Activated naive CD4-positive, alpha-beta T cell treated with anti-CD3 and anti-CD28 coated beads, Interleukin-2, amount 10 ng/mL, durations not matched to agents 7 days and 5 days (primary cell): ENCODE data around the gene SURF2.

ENCODE experiments used
- CTCF ChIA-PET: fragments of 350-600 bp; sonication (Branson Sonifier 250); formaldehyde crosslinking; loops from one replicate; lab custom pipeline; 2021; ENCODE audit warnings: antibody characterized with exemption; lab: Charles Lee
- DNase-seq: peaks from one replicate; pipeline ENCODE4 v3.0.0-alpha.2; 2020
- H3K27ac Mint-ChIP-seq: one replicate; pipeline ENCODE4 v1.8.0; 2021; ENCODE audit warnings: mild to moderate bottlenecking, moderate library complexity, mixed read lengths
- H3K27me3 Mint-ChIP-seq: one replicate; pipeline ENCODE4 v1.8.0; 2021; ENCODE audit warnings: mild to moderate bottlenecking, mixed read lengths
- H3K36me3 Mint-ChIP-seq: one replicate; pipeline ENCODE4 v1.8.0; 2021; ENCODE audit warnings: mixed read lengths
- H3K4me1 Mint-ChIP-seq: one replicate; pipeline ENCODE4 v1.8.0; 2021; ENCODE audit warnings: mixed read lengths
- H3K4me3 Mint-ChIP-seq: one replicate; pipeline ENCODE4 v1.8.0; 2021; ENCODE audit warnings: mild to moderate bottlenecking, moderate library complexity, mixed read lengths
- H3K9me3 Mint-ChIP-seq: one replicate; pipeline ENCODE4 v1.8.0; 2021; ENCODE audit warnings: mixed read lengths

SURF2 gene

GRCh38 chr9:133353548-133353947 lies 2.8 kb upstream of the SURF2 start:
- Mint-ChIP-seq H3K27ac (peak overlapping the region; percentile 12), H3K4me1 (peaks cover 50% of the 10 kb centered on the region), H3K9me3 (no peaks in the 10 kb centered on the region), H3K36me3 (peaks cover 54% of the 10 kb centered on the region), H3K27me3 (no peaks in the 10 kb centered on the region), H3K4me3 (no peak overlapping the region)
- CTCF ChIA-PET: interaction anchor here (0.7 kb wide), 1 partner anchor 18 kb away, joined by 5 read pairs; no protein-coding TSS in a partner anchor
- DNase-seq: no peak

- CTCF ChIA-PET: interaction anchor here (1.1 to 3.3 kb wide), 3 partner anchors 12 to 154 kb away, joined by 3 to 32 read pairs (median 5); no protein-coding TSS in a partner anchor
Measured at GRCh38 chr9:133354766-133355165, 1.6 kb upstream of the SURF2 start.

GRCh38 chr9:133355881-133356357 lies 431 bp upstream of the SURF2 start:
- CTCF ChIA-PET: interaction anchor here (1.0 to 3.3 kb wide), 6 partner anchors 13 to 170 kb away, joined by 3 to 32 read pairs (median 4); no protein-coding TSS in a partner anchor
- peak overlapping the region; percentile 85 for H3K4me3 Mint-ChIP-seq
- no peak for DNase-seq
- H3K36me3 Mint-ChIP-seq: peaks cover 44% of the 10 kb centered on the region
- H3K9me3 Mint-ChIP-seq: no peaks in the 10 kb centered on the region
- H3K27me3 Mint-ChIP-seq: no peaks in the 10 kb centered on the region
- H3K4me1 Mint-ChIP-seq: peaks cover 36% of the 10 kb centered on the region
- H3K27ac Mint-ChIP-seq: peak overlapping the region; percentile 90

More at GRCh38 chr9:133354766-133355165, 1.6 kb upstream of the SURF2 start:
- Mint-ChIP-seq H3K27ac (peak overlapping the region; percentile 90), H3K9me3 (no peaks in the 10 kb centered on the region), H3K4me3 (peak overlapping the region; percentile 85), H3K27me3 (no peaks in the 10 kb centered on the region), H3K4me1 (peaks cover 41% of the 10 kb centered on the region), H3K36me3 (peaks cover 48% of the 10 kb centered on the region)
- DNase-seq: no peak

- peaks cover 42% of the 10 kb centered on the region for H3K36me3 Mint-ChIP-seq
- peak overlapping the region; percentile 60 for H3K27ac Mint-ChIP-seq
- CTCF ChIA-PET: interaction anchor here (1.0 to 3.3 kb wide), 4 partner anchors 9 to 21 kb away, joined by 5 to 32 read pairs (median 6); no protein-coding TSS in a partner anchor
- H3K27me3 Mint-ChIP-seq: no peaks in the 10 kb centered on the region
- H3K9me3 Mint-ChIP-seq: no peaks in the 10 kb centered on the region
- peaks cover 31% of the 10 kb centered on the region for H3K4me1 Mint-ChIP-seq
- DNase-seq: no peak
- peak overlapping the region; percentile 85 for H3K4me3 Mint-ChIP-seq
Measured at GRCh38 chr9:133357656-133358055, 1.3 kb downstream of the SURF2 start.

DNA sequence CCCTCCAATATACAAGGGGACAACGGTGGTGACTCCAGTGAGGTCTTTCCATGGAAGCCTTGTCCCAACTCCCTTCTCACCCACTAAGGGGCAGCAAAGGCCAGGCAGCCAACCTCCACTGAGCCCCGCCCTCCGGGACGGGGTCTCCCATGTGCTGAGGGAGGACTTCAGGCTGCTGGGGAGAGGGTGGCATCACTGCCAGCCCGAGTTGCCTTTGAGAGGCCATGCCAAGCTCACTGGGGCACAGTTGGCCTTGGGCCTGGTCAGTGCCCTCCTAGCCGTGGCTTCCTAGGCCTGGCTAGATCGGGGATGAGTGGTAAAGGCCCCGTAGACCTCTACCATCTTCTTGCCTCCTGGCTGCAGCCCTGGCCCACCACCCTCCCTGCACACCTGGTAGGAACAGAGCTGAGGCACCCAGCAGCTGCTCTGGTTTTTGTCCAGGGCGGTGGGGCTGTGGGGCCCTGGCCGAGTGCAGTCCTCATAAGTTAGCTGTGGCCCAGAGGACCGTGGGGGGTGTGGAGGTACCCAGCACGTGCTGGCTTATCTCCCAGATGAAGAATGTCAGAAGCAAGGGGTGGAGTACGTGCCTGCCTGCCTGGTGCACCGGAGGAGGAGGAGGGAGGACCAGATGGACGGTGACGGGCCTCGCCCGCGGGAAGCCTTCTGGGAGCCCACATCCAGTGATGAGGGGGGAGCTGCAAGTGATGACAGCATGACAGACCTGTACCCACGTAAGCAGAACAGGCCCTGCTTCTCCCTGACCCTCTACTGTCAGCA lies 3.2 kb downstream of the SURF2 start:
- H3K4me1 Mint-ChIP-seq: peaks cover 29% of the 10 kb centered on the region
- H3K9me3 Mint-ChIP-seq: no peaks in the 10 kb centered on the region
- CTCF ChIA-PET: interaction anchor here (1.5 kb wide), 2 partner anchors 12 kb away, joined by 7 read pairs; no protein-coding TSS in a partner anchor
- H3K4me3 Mint-ChIP-seq: no peak overlapping the region
- H3K27me3 Mint-ChIP-seq: no peaks in the 10 kb centered on the region
- peak; percentile 35 for DNase-seq
- peaks cover 46% of the 10 kb centered on the region for H3K36me3 Mint-ChIP-seq
- no peak overlapping the region for H3K27ac Mint-ChIP-seq

- Mint-ChIP-seq H3K9me3 (no peaks in the 10 kb centered on the region), H3K4me1 (peaks cover 21% of the 10 kb centered on the region), H3K4me3 (no peak overlapping the region), H3K36me3 (peaks cover 53% of the 10 kb centered on the region), H3K27me3 (no peaks in the 10 kb centered on the region), H3K27ac (peak overlapping the region; percentile 42)
- DNase-seq: no peak
- CTCF ChIA-PET: interaction anchor here (1.5 kb wide), 1 partner anchor 11 kb away, joined by 7 read pairs; no protein-coding TSS in a partner anchor
Measured at GRCh38 chr9:133360400-133361393, 4.3 kb downstream of the SURF2 start.

GRCh38 chr9:133361507-133362092 lies 5.2 kb downstream of the SURF2 start:
- H3K27ac Mint-ChIP-seq: peak overlapping the region; percentile 28
- CTCF ChIA-PET: interaction anchor here (0.6 to 1.2 kb wide), 2 partner anchors 10 to 13 kb away, joined by 3 to 4 read pairs; partner anchors contain the start of genes MED22 and RPL7A
- DNase-seq: no peak
- H3K27me3 Mint-ChIP-seq: no peaks in the 10 kb centered on the region
- H3K9me3 Mint-ChIP-seq: no peaks in the 10 kb centered on the region
- H3K4me3 Mint-ChIP-seq: no peak overlapping the region
- peaks cover 21% of the 10 kb centered on the region for H3K4me1 Mint-ChIP-seq
- peaks cover 58% of the 10 kb centered on the region for H3K36me3 Mint-ChIP-seq

DNA sequence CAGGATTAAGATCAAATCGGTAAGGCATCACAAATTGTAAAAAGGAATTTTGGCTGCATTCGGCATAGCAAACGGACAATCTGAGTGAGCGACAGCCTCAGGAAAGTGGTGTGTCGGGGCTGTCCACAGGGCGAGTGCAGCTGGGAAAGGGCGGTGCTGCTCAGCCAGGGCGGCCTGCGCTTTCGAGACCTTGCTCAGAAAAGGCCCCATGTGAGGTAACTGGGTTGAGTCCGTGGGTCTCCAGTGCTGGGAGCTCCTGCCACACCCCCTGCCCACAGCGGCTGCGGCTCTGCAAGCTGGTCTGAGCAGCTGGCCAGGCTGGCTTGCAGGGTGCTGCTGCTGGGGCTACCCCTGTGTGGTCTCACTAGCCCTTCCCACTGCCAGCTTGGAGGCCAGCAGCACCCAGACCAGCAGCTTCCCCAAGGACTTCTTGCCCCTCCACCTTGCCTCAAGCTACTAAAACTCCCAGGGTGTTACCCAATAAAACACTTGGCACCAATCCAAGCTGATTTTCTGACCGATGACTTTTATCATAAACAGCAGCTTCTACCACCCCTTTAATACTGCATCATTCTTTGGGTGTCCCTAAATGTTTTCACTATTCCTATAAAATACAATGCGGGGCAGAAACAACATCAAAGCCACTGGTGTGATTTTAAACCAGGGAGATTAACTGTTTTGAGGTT lies 6.2 kb downstream of the SURF2 start:
- peaks cover 62% of the 10 kb centered on the region for H3K36me3 Mint-ChIP-seq
- peak overlapping the region; percentile 28 for H3K27ac Mint-ChIP-seq
- no peak overlapping the region for H3K4me3 Mint-ChIP-seq
- H3K27me3 Mint-ChIP-seq: no peaks in the 10 kb centered on the region
- no peaks in the 10 kb centered on the region for H3K9me3 Mint-ChIP-seq
- CTCF ChIA-PET: interaction anchor here (0.6 to 1.2 kb wide), 3 partner anchors 9 to 42 kb away, joined by 3 to 4 read pairs (median 3); partner anchors contain the start of genes MED22 and RPL7A
- no peak for DNase-seq
- H3K4me1 Mint-ChIP-seq: peaks cover 16% of the 10 kb centered on the region

DNA sequence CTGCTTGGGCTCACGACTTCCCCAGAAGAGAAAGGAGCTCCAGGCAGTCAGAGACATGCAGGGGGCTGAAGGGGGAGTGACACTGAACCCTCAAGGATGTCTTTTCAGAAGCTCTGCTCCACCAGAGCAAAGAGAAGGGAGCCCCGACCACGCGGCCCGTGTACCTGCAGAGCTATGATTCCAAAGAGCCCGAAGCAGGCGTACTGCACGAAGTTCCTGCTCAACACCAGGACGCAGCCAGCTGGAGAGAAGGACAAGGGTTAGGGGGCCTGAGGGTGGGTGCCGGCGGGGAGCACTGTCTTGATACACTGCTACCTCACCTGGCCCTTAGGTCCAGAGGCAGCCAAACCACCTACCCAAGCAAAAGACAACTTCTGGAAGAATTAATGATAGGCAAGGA lies 10.1 kb downstream of the SURF2 start:
- Mint-ChIP-seq H3K36me3 (peaks cover 62% of the 10 kb centered on the region), H3K4me1 (peaks cover 37% of the 10 kb centered on the region), H3K27me3 (no peaks in the 10 kb centered on the region), H3K4me3 (no peak overlapping the region), H3K27ac (no peak overlapping the region), H3K9me3 (no peaks in the 10 kb centered on the region)
- no peak for DNase-seq
- CTCF ChIA-PET: interaction anchor here (1.6 to 2.1 kb wide), 2 partner anchors 9 to 15 kb away, joined by 5 to 6 read pairs; no protein-coding TSS in a partner anchor

- no peak for DNase-seq
- H3K27me3 Mint-ChIP-seq: no peaks in the 10 kb centered on the region
- H3K27ac Mint-ChIP-seq: no peak overlapping the region
- H3K4me3 Mint-ChIP-seq: no peak overlapping the region
- H3K9me3 Mint-ChIP-seq: no peaks in the 10 kb centered on the region
- H3K4me1 Mint-ChIP-seq: peaks cover 45% of the 10 kb centered on the region
- peaks cover 58% of the 10 kb centered on the region for H3K36me3 Mint-ChIP-seq
- CTCF ChIA-PET: interaction anchor here (0.6 to 1.6 kb wide), 2 partner anchors 10 to 17 kb away, joined by 3 to 5 read pairs; no protein-coding TSS in a partner anchor
Measured at GRCh38 chr9:133367221-133367620, 10.9 kb downstream of the SURF2 start.

GRCh38 chr9:133367778-133368177 lies 11.4 kb downstream of the SURF2 start:
- Mint-ChIP-seq H3K27me3 (no peaks in the 10 kb centered on the region), H3K27ac (no peak overlapping the region), H3K4me1 (peaks cover 50% of the 10 kb centered on the region), H3K9me3 (no peaks in the 10 kb centered on the region), H3K4me3 (no peak overlapping the region), H3K36me3 (peaks cover 58% of the 10 kb centered on the region)
- DNase-seq: no peak
- CTCF ChIA-PET: no interaction called here

DNA sequence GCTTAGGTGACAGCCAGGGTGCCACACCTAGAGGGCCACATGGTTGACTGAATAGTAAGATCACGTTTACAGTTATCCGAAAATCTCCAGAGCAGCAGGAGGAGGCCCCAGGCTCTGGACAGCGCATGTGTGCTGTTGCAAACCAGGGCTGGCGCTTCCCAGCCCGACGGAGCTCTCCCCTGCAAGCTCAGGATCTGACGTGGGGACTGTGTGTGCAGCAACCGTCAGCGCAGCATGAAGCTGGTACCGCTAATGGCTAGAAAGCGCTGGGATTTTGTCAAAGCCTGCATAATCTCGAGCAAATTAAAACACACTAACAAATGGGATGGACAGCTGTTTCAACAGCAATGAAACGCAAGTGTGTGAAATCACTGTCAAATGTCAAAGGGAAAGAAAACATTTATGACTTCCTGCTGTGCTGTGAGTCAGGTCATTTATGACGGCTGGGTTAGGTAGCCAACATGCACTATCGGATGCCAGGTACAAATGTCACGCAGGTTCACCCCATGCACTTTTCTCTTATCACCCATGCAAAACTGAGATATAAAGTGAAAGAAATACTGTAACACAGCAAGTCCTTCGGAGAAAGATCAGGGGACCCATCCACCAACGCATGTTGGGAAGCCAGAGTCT lies 12.0 kb downstream of the SURF2 start:
- no peak for DNase-seq
- CTCF ChIA-PET: no interaction called here
- Mint-ChIP-seq H3K4me3 (peak overlapping the region; percentile 35), H3K4me1 (peaks cover 56% of the 10 kb centered on the region), H3K9me3 (no peaks in the 10 kb centered on the region), H3K27ac (peak overlapping the region; percentile 64), H3K27me3 (no peaks in the 10 kb centered on the region), H3K36me3 (peaks cover 57% of the 10 kb centered on the region)
